PC-3 (cell line): Measurements from ENCODE around the gene RAB6A. TPM values are rescaled to one million over a fixed set of nuclear protein-coding genes. Genes with fewer than 3 reads are reported as not detected.

Experiments
- ATAC-seq: fragments of 200-7000 bp; cut with Tn5 transposase; 2 replicates; pipeline ENCODE4 v1.9.1; 2020; ENCODE audit warnings: mild to moderate bottlenecking, moderate library complexity
- BruUV-seq: library from RNA; stranded (reverse); fragments of 400-500 nt; replicated peaks from 2 replicates; lab custom pipeline; 2021; lab: Mats Ljungman, UMichigan
- CTCF ChIA-PET: fragments of 300-600 bp; sonication (Branson Sonifier 250); formaldehyde crosslinking; loops from one replicate; lab custom pipeline; 2022; ENCODE audit warnings: antibody characterized with exemption; lab: Charles Lee
- POLR2A ChIA-PET: fragments of 300-600 bp; sonication (Branson Sonifier 250); formaldehyde crosslinking; loops from one replicate; lab custom pipeline; 2022; ENCODE audit warnings: antibody characterized with exemption; ENCODE audit not compliant: unreplicated experiment; lab: Charles Lee
- DNase-seq: peaks from one replicate; pipeline ENCODE4 v3.0.0-alpha.2; 2015
- H2AFZ ChIP-seq: fragments of 300-600 bp; sonication (generic); 2 replicates; pipeline ENCODE4 v1.6.0; 2016; ENCODE audit warnings: antibody characterized with exemption, low read length
- H3F3A ChIP-seq: fragments of 300-600 bp; sonication (generic); one replicate; pipeline ENCODE4 v1.6.0; 2017; ENCODE audit warnings: antibody characterized with exemption, low read length, control low read depth, mild to moderate bottlenecking; ENCODE audit not compliant: unreplicated experiment
- H3K27ac ChIP-seq: fragments of 300-600 bp; sonication (generic); 2 replicates; pipeline ENCODE4 v1.5.1; 2016; ENCODE audit warnings: mild to moderate bottlenecking, low read length
- H3K27me3 ChIP-seq: fragments of 300-600 bp; sonication (generic); 2 replicates; pipeline ENCODE4 v1.6.1; 2016; ENCODE audit warnings: low read length, mixed read lengths
- H3K36me3 ChIP-seq: fragments of 300-600 bp; sonication (generic); 2 replicates; pipeline ENCODE4 v1.6.1; 2016; ENCODE audit warnings: low read depth, mixed run types, low read length, mixed read lengths
- H3K4me1 ChIP-seq: fragments of 300-600 bp; sonication (generic); 2 replicates; pipeline ENCODE4 v1.5.1; 2016; ENCODE audit warnings: low read length; ENCODE audit not compliant: insufficient read depth
- H3K4me2 ChIP-seq: fragments of 300-600 bp; sonication (generic); 2 replicates; pipeline ENCODE4 v1.6.0; 2016; ENCODE audit warnings: low read length
- H3K4me3 ChIP-seq: fragments of 300-600 bp; sonication (generic); 2 replicates; pipeline ENCODE4 v1.5.1; 2016; ENCODE audit warnings: mild to moderate bottlenecking, low read length, mixed read lengths
- H3K79me2 ChIP-seq: fragments of 300-600 bp; sonication (generic); 2 replicates; pipeline ENCODE4 v1.6.1; 2017; ENCODE audit warnings: low read length, mixed read lengths
- H3K9ac ChIP-seq: fragments of 300-600 bp; sonication (generic); 2 replicates; pipeline ENCODE4 v1.6.0; 2016; ENCODE audit warnings: mild to moderate bottlenecking, low read length
- H3K9me2 ChIP-seq: fragments of 300-600 bp; sonication (generic); replicated peaks from 2 replicates; pipeline ENCODE4 v1.6.1; 2016; ENCODE audit warnings: mixed run types, low read length, mixed read lengths
- H3K9me3 ChIP-seq: fragments of 300-600 bp; sonication (generic); 2 replicates; pipeline ENCODE4 v1.6.1; 2016; ENCODE audit warnings: low read length, mixed read lengths
- H4K20me1 ChIP-seq: fragments of 300-600 bp; sonication (generic); 2 replicates; pipeline ENCODE4 v1.6.1; 2016; ENCODE audit warnings: low read length, mixed read lengths
- EZH2 ChIP-seq: fragments of 300-600 bp; sonication (generic); IDR thresholded peaks from one replicate; pipeline ENCODE4 v1.6.1; 2017; ENCODE audit warnings: antibody characterized with exemption, mild to moderate bottlenecking, low read length; ENCODE audit not compliant: unreplicated experiment
- EZH2phosphoT487 ChIP-seq: fragments of 300-600 bp; sonication (generic); IDR thresholded peaks from 2 replicates; pipeline ENCODE4 v1.6.1; 2018; ENCODE audit warnings: mild to moderate bottlenecking, antibody characterized with exemption, low read length, borderline replicate concordance
- intact Hi-C: fragments of 100-400 bp; cut with micrococcal nuclease; formaldehyde crosslinking; loops from 2 replicates; pipeline ENCODE4 v1.9.0; 2023
- total RNA-seq: library from RNA; depleted of rRNA; stranded (reverse); fragments of >200 nt; gene quantifications from 2 replicates; pipeline ENCODE4 v1.2.3, GENCODE V29; 2014
- TF ChIP-seq, protein P1 (sequence below): fragments of 300-600 bp; sonication (generic); conservative IDR thresholded peaks from 2 replicates; pipeline ENCODE4 v1.5.1; 2017; ENCODE audit warnings: antibody characterized with exemption, low read depth, mild to moderate bottlenecking, low read length

Gene RAB6A
- total RNA-seq, 1 experiment from 2014 or later: 97.9 TPM

- Histone ChIP-seq H3K4me3 (no peak overlapping the region), H2AFZ (no peak overlapping the region), H3K4me1 (peaks cover 22% of the 10 kb centered on the region), H3F3A (no peaks in the 10 kb centered on the region), H3K4me2 (no peak overlapping the region), H4K20me1 (no peaks in the 10 kb centered on the region), H3K27ac (no peak overlapping the region), H3K9ac (no peak overlapping the region), H3K79me2 (peaks cover 15% of the 10 kb centered on the region), H3K9me3 (no peaks in the 10 kb centered on the region), H3K36me3 (no peaks in the 10 kb centered on the region), H3K9me2 (no peaks in the 10 kb centered on the region), H3K27me3 (no peaks in the 10 kb centered on the region)
- POLR2A ChIA-PET: no interaction called here
- ATAC-seq (no peak), DNase-seq (no peak)
- BruUV-seq: no TSS peak
- intact Hi-C loops: no loop called here
- TF ChIP-seq, protein P1, sequence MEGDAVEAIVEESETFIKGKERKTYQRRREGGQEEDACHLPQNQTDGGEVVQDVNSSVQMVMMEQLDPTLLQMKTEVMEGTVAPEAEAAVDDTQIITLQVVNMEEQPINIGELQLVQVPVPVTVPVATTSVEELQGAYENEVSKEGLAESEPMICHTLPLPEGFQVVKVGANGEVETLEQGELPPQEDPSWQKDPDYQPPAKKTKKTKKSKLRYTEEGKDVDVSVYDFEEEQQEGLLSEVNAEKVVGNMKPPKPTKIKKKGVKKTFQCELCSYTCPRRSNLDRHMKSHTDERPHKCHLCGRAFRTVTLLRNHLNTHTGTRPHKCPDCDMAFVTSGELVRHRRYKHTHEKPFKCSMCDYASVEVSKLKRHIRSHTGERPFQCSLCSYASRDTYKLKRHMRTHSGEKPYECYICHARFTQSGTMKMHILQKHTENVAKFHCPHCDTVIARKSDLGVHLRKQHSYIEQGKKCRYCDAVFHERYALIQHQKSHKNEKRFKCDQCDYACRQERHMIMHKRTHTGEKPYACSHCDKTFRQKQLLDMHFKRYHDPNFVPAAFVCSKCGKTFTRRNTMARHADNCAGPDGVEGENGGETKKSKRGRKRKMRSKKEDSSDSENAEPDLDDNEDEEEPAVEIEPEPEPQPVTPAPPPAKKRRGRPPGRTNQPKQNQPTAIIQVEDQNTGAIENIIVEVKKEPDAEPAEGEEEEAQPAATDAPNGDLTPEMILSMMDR: no peak
- TF ChIP-seq EZH2phosphoT487: no peak
- TF ChIP-seq EZH2: no peak
- CTCF ChIA-PET: no interaction called here
Observed at GRCh38 chr11:73784080-73784634, 23.3 kb upstream of the RAB6A start.

DNA sequence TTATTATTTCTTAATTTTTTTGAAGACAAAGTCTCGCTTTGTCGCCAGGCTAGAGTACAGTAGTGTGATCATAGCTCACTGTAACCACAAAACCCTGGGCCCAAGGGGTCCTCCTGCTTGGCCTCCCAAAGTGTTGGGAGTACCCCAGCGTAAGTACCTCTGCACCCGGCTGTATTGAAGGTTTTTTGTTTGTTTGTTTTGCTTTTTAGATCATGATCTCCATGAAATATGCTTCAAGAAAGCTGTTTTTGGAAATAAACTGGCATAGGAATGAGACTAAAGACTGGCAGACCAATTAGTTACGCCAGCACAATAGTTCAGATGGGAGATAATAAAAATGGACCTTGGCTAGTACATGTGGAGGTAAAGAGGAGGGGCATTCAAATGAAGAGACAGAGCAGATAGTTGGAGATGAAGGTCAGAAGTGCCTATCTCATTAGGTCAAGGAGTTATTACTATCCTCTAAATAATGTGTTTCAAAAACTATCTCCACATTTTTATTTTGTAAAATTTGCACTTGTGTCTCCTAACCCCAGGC lies 22.7 kb upstream of the RAB6A start:
- ChIA-PET CTCF (no interaction called here), POLR2A (no interaction called here)
- H3K27me3 ChIP-seq: no peaks in the 10 kb centered on the region
- no peak overlapping the region for H3K9ac ChIP-seq
- H3K9me3 ChIP-seq: no peaks in the 10 kb centered on the region
- no peak for ATAC-seq
- no peak overlapping the region for H2AFZ ChIP-seq
- H3K4me2 ChIP-seq: no peak overlapping the region
- DNase-seq: no peak
- H3F3A ChIP-seq: no peaks in the 10 kb centered on the region
- intact Hi-C loops: no loop called here
- no peak overlapping the region for H3K27ac ChIP-seq
- peaks cover 16% of the 10 kb centered on the region for H3K4me1 ChIP-seq
- TF ChIP-seq, protein P1: no peak
- no peak for TF ChIP-seq EZH2phosphoT487
- no peak for TF ChIP-seq EZH2
- no peaks in the 10 kb centered on the region for H4K20me1 ChIP-seq
- H3K36me3 ChIP-seq: no peaks in the 10 kb centered on the region
- H3K4me3 ChIP-seq: no peak overlapping the region
- peaks cover 9% of the 10 kb centered on the region for H3K79me2 ChIP-seq
- no TSS peak for BruUV-seq
- no peaks in the 10 kb centered on the region for H3K9me2 ChIP-seq

- H3K27ac ChIP-seq: no peak overlapping the region
- no peaks in the 10 kb centered on the region for H3K36me3 ChIP-seq
- H3K79me2 ChIP-seq: no peaks in the 10 kb centered on the region
- POLR2A ChIA-PET: no interaction called here
- DNase-seq (no peak), ATAC-seq (no peak)
- H3K4me1 ChIP-seq: peaks cover 5% of the 10 kb centered on the region; the same call in 1 of the 2 replicates
- H4K20me1 ChIP-seq: no peaks in the 10 kb centered on the region
- H3F3A ChIP-seq: no peaks in the 10 kb centered on the region
- CTCF ChIA-PET: no interaction called here
- H3K27me3 ChIP-seq: no peaks in the 10 kb centered on the region
- no peaks in the 10 kb centered on the region for H3K9me3 ChIP-seq
- no peak overlapping the region for H3K4me2 ChIP-seq
- BruUV-seq: no TSS peak
- intact Hi-C loops: no loop called here
- H3K9ac ChIP-seq: no peak overlapping the region
- no peak overlapping the region for H2AFZ ChIP-seq
- H3K4me3 ChIP-seq: no peak overlapping the region
- no peaks in the 10 kb centered on the region for H3K9me2 ChIP-seq
- TF ChIP-seq EZH2phosphoT487: no peak
Observed at GRCh38 chr11:73781303-73781702, 20.4 kb upstream of the RAB6A start.
